Measurements from ENCODE around the gene SSBP3.

DNA sequence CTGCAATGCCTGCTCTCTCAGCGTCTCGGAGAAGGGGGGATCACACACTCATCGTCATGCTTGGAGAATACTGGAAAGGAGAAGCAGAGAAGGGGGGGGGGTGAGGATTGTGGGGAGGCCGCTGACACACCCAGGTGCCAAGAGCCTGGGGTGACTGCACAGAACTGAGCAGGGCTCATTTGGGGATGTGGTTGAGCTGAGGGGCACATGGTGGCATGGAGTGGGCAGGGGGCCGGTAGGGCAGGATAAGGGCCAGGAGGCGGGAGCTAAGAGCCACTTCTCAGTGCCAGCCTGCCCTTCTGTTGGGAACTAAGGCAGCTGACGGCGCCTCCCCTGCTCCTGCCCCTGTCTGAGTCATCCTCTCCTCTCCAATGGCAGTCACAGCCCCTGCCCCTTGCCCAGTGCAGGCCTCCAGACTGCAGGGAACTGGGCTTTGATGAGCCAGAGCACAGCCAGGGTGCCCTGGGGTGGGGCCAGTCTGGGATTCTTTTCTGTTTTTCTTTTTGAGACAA lies 179.0 kb downstream of the SSBP3 start:
- TF ChIP-seq, protein P1, sequence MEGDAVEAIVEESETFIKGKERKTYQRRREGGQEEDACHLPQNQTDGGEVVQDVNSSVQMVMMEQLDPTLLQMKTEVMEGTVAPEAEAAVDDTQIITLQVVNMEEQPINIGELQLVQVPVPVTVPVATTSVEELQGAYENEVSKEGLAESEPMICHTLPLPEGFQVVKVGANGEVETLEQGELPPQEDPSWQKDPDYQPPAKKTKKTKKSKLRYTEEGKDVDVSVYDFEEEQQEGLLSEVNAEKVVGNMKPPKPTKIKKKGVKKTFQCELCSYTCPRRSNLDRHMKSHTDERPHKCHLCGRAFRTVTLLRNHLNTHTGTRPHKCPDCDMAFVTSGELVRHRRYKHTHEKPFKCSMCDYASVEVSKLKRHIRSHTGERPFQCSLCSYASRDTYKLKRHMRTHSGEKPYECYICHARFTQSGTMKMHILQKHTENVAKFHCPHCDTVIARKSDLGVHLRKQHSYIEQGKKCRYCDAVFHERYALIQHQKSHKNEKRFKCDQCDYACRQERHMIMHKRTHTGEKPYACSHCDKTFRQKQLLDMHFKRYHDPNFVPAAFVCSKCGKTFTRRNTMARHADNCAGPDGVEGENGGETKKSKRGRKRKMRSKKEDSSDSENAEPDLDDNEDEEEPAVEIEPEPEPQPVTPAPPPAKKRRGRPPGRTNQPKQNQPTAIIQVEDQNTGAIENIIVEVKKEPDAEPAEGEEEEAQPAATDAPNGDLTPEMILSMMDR (IDR thresholded peaks at IDR 0.05): no peak
- TF ChIP-seq POLR2A (IDR thresholded peaks at IDR 0.05): peak in 1 of 3 donors; percentile 18

All from body of pancreas (tissue), 4 donors.